SU-DHL-6 (cell line): ENCODE measurements around the gene KAZN.

Source experiments
- H2AFZ ChIP-seq: fragments of 200-600 bp; sonication (generic); 2 replicates; pipeline ENCODE4 v1.6.1; 2014; ENCODE audit warnings: low read depth, mild to moderate bottlenecking, moderate library complexity, mixed read lengths, antibody characterized with exemption, low read length; ENCODE audit not compliant: severe bottlenecking
- H3F3A ChIP-seq: fragments of 200-600 bp; shearing (Covaris generic); 2 replicates; pipeline ENCODE4 v1.6.0; 2016; ENCODE audit warnings: antibody characterized with exemption, mild to moderate bottlenecking; ENCODE audit not compliant: insufficient read depth
- H3K27ac ChIP-seq: fragments of 200-600 bp; sonication (generic); 2 replicates; pipeline ENCODE4 v1.5.1; 2016; ENCODE audit warnings: low read depth, mild to moderate bottlenecking, low read length, moderate library complexity, mixed read lengths
- H3K27me3 ChIP-seq: fragments of 200-600 bp; sonication (generic), shearing (Covaris generic); 2 replicates; pipeline ENCODE4 v1.6.0; 2014; ENCODE audit warnings: mild to moderate bottlenecking, low read length
- H3K36me3 ChIP-seq: fragments of 200-600 bp; sonication (generic); 2 replicates; pipeline ENCODE4 v1.6.1; 2014; ENCODE audit warnings: mild to moderate bottlenecking, low read length, mixed read lengths
- H3K4me2 ChIP-seq: fragments of 300-600, 200-600 bp; shearing (Covaris generic), sonication (generic); 2 replicates; pipeline ENCODE4 v1.6.0; 2014; ENCODE audit warnings: low read length, low read depth, mild to moderate bottlenecking; ENCODE audit not compliant: poor library complexity, severe bottlenecking
- H3K4me3 ChIP-seq: fragments of 200-600 bp; sonication (generic); 2 replicates; pipeline ENCODE4 v1.5.1; 2014; ENCODE audit warnings: antibody characterized with exemption, low read length, mild to moderate bottlenecking, mixed read lengths; ENCODE audit not compliant: insufficient read depth, poor library complexity, severe bottlenecking
- H3K79me2 ChIP-seq: fragments of 200-600 bp; sonication (generic); 2 replicates; pipeline ENCODE4 v1.6.1; 2014; ENCODE audit warnings: mild to moderate bottlenecking, low read length, moderate library complexity; ENCODE audit not compliant: insufficient read depth
- H3K9ac ChIP-seq: fragments of 200-600 bp; sonication (generic); 2 replicates; pipeline ENCODE4 v1.7.0; 2014; ENCODE audit warnings: mild to moderate bottlenecking, low read length
- H3K9me2 ChIP-seq: fragments of 200-600 bp; sonication (generic); replicated peaks from 2 replicates; pipeline ENCODE4 v1.6.1; 2014; ENCODE audit warnings: low read length; ENCODE audit not compliant: insufficient read depth
- H3K9me3 ChIP-seq: fragments of 200-600 bp; sonication (generic); 2 replicates; pipeline ENCODE4 v1.6.1; 2014; ENCODE audit warnings: low read length, mixed read lengths; ENCODE audit not compliant: insufficient read depth
- H4K20me1 ChIP-seq: fragments of 200-600 bp; sonication (generic); 2 replicates; pipeline ENCODE4 v1.6.1; 2014; ENCODE audit warnings: low read depth, mild to moderate bottlenecking, antibody characterized with exemption, low read length, moderate library complexity, mixed read lengths
- CTCF ChIP-seq: fragments of 200-600 bp; sonication (generic); IDR thresholded peaks from one replicate; pipeline ENCODE4 v1.5.1; 2017; ENCODE audit warnings: antibody characterized with exemption, mild to moderate bottlenecking, low read length, moderate library complexity; ENCODE audit not compliant: insufficient read depth, poor library complexity, severe bottlenecking
- EZH2phosphoT487 ChIP-seq: fragments of 200-600 bp; sonication (generic), shearing (Covaris generic); conservative IDR thresholded peaks from 2 replicates; pipeline ENCODE4 v1.6.1; 2018; ENCODE audit warnings: mild to moderate bottlenecking, antibody characterized with exemption, low read length, moderate library complexity, mixed read lengths

Gene KAZN

DNA sequence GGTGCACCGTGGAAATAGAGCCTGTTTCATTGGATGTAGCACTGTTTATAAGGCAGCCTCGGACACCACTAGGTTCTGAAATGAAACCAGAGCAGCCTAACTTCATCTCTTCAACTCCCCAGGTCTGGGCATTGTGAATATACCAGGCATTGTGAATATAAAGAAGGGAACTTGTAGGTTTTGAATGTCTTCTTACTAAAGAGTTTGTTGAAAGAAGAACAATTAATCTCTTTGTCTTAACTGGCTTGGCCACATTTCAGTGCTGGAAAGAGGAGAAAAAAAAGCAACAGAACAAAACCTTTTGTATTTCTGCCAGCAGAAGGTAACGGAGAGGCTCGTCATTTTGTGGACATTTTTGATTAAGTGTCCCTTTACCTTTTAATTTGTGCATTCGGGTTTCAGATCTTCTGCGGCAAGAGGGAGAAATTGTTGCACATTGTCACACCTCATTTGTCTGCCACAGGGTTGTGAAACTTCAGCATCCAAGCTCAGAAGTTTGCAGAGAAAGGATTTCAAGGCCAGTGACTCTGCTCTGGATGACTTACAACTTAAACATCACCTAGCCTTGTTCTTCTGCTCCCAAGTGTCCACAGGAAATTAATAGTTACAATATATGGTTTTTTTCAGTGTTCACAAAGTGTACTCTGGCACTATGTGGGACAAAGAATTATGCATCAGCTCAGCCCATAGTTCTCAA lies 158.3 kb downstream of the KAZN start:
- H3K9ac ChIP-seq, result no peak overlapping the region
- H4K20me1 ChIP-seq, result no peaks in the 10 kb centered on the region
- no peaks in the 10 kb centered on the region for H3K9me2 ChIP-seq
- H3K79me2 ChIP-seq, result no peaks in the 10 kb centered on the region
- 0 out of 2 replicates have a peak, but pooled peaks cover 3% of the 10 kb centered on the region for H3K27me3 ChIP-seq
- H3K9me3 ChIP-seq, result no peaks in the 10 kb centered on the region
- H3F3A ChIP-seq, result no peaks in the 10 kb centered on the region
- TF ChIP-seq EZH2phosphoT487, result no peak
- no peak for TF ChIP-seq CTCF
- H3K4me3 ChIP-seq, result no peak overlapping the region
- H3K27ac ChIP-seq, result no peak overlapping the region
- H3K4me2 ChIP-seq, result no peak overlapping the region
- H2AFZ ChIP-seq, result no peak overlapping the region
- no peaks in the 10 kb centered on the region for H3K36me3 ChIP-seq

DNA sequence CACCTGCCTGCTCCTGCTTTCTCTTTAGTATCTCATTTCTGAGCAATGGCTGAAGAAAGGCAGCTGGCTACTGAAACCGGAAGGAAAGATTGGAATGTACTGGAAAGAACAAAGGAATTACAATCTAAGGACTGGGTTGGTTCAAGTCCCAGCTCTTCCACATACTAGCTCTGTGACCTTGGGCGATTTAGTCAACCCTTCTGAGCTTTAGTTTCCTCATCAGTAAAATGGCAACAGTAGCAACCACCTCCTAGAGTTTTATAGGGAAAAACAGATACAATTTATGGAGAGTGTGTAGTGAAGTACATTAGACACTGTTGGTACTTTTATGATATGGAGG lies 158.8 kb downstream of the KAZN start:
- no peak overlapping the region for H2AFZ ChIP-seq
- H3K4me2 ChIP-seq, result no peak overlapping the region
- H3K9me2 ChIP-seq, result no peaks in the 10 kb centered on the region

DNA sequence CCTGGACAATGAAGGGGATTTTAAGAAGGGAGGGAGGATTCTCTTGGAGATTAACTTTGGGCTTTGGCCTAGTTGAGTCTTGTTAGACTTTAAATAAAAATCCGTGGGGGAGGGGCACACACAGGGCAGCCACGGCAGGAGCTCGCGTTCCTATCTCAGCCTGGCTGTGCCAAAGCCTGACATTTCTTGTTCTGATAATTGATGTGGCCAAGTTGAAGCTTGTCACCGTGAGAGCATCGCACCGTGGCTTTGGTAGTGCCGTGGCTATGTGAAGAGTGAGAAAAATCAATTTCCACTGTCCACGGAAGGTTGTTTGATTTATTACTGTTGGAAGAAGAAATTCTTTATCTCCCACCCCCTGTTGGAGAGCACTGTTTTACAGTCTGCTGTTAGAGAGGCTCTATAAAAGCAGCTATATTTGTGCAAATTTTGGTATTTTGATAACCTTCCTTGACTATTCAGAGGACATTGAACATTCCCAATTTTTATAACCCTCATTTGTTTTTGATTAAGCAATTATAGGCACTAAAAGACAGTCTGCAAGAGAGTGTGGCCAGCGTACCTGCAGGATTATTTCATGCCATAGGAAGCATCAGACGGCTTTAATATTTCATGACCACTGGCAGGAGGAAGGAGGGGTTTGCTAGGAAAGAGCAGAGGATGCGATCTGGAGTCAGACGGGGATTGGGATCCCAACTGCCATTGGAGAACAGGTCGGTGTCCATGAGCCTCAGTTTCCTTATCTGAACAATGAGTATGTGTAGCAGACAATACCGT lies 160.7 kb downstream of the KAZN start:
- no peaks in the 10 kb centered on the region for H3K9me2 ChIP-seq
- no peak overlapping the region for H3K4me3 ChIP-seq
- H2AFZ ChIP-seq, result no peak overlapping the region
- no peak overlapping the region for H3K4me2 ChIP-seq
- H3K79me2 ChIP-seq, result no peaks in the 10 kb centered on the region
- TF ChIP-seq EZH2phosphoT487 (no peak), CTCF (no peak)
- H3K9ac ChIP-seq, result no peak overlapping the region
- no peaks in the 10 kb centered on the region for H3F3A ChIP-seq
- H3K9me3 ChIP-seq, result no peaks in the 10 kb centered on the region
- H3K27me3 ChIP-seq, result 0 out of 2 replicates have a peak, but pooled peaks cover 3% of the 10 kb centered on the region
- no peaks in the 10 kb centered on the region for H4K20me1 ChIP-seq
- H3K36me3 ChIP-seq, result no peaks in the 10 kb centered on the region
- H3K27ac ChIP-seq, result no peak overlapping the region

More for the DNA sequence above, 158.8 kb downstream of the KAZN start:
- Histone ChIP-seq H3K27me3 (0 out of 2 replicates have a peak, but pooled peaks cover 3% of the 10 kb centered on the region), H3F3A (no peaks in the 10 kb centered on the region), H3K79me2 (no peaks in the 10 kb centered on the region), H3K9ac (no peak overlapping the region), H3K36me3 (no peaks in the 10 kb centered on the region), H3K27ac (no peak overlapping the region), H3K4me3 (no peak overlapping the region), H4K20me1 (no peaks in the 10 kb centered on the region), H3K9me3 (no peaks in the 10 kb centered on the region)
- TF ChIP-seq EZH2phosphoT487 (no peak), CTCF (no peak)
